HG02973 (cell line): ENCODE results near the gene EPHB1.
"Not testable (repeated sequence)": the region's sequence is repeated elsewhere in the genome, so short reads cannot be mapped to it uniquely, and the experiment has no call there.

Experiments used
- ATAC-seq: cut with Tn5 transposase; IDR thresholded peaks from one replicate; pipeline ENCODE4 v1.9.1; 2021; ENCODE audit warnings: moderate library complexity; ENCODE audit not compliant: unreplicated experiment

Gene EPHB1

DNA sequence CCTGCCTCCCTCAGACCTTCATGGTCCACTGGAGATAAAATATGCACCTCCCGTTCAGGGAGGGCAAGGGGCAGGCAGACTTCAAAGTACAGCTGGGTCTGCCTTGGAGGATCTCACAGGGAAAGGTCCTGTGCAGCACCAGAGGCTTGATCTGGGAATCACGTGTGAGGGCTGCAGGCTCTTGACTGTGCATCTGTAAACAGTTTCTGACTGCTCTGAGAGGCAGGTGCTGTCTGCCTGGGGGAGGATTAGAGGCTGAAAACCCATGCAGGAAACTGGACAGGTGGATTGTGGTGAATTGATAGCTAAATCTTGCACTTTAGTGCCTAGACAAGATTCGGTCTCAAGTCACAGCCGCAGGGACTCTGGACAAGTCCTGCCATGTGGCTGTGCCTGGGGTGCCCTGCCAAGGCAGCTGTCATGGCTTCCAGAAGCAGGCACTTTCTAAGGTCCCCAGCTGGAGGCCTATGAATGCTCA is 239.3 kb downstream of the EPHB1 start:
- no peak for ATAC-seq

DNA sequence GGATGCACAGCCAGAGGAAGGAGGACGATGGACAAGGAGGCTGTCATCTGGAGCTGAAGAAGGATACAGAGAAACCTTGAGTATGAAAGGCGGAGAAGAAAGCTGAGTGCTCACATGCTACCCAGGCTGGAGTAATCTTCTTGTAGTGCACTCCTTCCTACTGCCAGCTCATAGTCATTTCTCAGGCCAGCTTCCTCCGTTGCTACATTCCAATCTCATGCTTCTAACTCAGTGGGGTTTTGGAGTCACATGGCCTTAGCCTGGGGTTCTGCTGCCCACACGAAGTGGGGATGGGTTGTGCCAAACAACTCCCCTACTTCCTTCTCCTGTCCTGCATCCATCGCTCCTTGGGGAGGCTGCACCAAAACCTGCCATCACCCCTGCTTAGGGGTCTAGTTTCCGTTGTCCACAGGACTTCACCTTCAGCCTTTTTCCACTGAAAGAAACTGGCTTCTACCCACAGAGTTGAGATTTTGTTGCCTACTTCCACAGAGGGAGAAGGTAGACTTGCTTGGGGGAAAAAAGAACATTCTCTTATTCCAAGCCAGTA is 239.9 kb downstream of the EPHB1 start:
- ATAC-seq = no peak

DNA sequence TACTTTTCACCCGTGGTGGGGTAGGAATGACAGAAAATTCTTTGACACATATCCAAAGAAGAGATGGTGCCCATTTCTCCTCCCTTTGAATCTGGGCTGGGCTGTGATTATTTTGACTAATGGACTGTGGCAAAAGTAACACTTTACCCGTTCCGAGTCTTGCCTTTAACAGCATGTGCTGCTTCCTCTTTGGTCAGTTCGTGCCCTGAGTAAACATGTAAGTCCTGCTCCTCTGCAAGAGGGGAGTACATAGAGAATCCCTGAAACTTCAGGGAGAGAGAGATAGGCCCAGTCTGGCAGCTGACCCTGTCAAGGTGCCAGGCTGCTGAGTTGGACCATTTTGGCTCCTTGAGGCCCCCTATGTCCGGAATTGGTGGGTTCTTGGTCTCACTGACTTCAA is 243.1 kb downstream of the EPHB1 start:
- no peak for ATAC-seq

DNA sequence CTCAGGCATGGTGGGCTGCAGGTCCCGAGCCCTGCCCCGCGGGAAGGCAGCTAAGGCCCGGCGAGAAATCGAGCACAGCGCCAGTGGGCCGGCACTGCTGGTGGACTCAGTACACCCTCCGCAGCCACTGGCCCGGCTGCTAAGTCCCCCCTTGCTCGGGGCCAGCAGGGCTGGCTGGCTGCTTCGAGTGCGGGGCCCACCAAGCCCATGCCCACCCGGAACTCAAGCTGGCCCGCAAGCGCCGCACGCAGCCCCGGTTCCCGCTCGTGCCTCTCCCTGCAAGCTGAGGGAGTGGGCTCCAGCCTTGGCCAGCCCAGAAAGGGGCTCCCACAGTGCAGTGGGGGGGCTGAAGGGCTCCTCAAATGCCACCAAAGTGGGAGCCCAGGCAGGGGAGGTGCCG is 244.5 kb downstream of the EPHB1 start:
- ATAC-seq = not testable (repeated sequence)

DNA sequence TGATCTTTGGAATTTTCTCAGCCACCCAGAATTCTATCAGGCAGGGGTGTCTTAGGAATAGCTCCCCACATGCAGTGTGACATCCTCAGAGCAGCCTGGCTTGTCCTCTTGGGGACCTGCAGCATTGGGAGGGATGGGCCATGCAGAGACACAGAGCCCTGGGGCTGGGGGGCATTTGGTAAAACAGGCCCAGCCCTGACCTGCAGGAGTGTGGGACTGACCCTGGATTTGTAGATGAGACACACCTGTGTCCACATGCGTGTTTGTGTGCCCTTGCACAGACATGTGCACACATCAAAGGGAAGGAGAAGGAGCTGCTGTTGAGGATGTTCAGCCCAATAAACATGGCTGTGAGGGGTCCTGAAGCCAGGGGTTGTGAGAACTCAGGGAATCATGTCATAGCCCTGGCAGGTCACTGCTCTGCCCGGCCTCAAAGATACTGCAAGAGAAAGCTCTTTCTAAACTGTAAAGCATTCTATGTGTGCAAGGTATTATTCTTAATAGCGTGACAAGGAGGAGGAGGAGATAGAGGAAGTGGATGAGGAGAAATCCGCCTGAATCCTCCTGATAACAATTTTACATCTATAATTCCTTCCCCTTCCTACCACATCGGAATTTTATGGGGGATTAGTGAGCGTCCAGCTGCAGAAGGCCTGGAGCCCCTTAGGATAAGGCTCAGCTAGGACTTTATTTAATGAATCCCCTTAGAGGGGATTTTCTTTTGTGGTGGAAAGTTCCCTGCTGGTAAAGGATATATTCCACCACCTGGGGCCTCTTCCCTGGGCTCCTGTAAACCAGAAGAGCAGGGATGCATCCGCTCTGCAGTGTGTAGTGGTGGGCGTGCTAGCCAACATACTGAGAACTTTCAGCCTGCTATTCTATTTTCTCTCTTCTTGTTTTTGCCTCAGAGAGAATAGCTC is 245.5 kb downstream of the EPHB1 start:
- ATAC-seq = no peak

DNA sequence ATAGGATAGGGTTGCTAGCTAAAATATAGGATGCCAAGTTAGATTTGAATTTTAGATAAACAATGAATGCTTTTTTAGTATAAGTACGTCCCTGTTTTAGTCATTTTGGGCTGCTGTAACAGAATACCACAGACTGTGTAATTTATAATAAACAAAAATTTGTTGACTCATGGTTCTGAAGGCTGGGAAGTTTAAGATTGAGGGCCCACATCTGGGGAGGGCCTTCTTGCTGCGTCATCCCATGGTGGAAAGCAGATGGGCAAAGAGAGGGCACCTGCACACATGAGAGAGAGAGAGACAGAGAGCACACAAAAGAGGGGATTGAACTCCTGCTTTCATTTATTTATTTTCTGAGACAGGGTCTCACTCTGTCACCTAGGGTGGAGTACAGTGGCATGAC is 246.5 kb downstream of the EPHB1 start:
- ATAC-seq = no peak

DNA sequence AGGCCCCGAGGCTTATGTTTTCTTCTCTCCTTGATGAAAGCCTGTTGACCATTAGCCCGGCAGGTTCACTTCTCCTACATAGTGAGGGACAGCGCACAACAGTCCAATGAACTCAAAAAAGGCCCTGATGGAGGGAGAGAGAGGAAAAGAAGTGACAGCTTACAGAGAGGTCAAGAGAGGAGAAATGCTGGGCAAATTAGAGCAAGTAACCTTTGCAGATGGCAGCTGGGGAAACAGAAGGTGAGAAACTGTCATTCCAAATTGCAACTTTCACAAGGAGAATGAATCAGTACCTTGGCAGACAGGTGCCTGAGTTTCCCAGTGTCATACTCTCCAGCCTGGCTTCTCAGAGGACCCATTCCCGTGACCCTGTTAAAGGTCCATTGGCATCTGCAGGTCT is 252.0 kb downstream of the EPHB1 start:
- ATAC-seq = no peak

DNA sequence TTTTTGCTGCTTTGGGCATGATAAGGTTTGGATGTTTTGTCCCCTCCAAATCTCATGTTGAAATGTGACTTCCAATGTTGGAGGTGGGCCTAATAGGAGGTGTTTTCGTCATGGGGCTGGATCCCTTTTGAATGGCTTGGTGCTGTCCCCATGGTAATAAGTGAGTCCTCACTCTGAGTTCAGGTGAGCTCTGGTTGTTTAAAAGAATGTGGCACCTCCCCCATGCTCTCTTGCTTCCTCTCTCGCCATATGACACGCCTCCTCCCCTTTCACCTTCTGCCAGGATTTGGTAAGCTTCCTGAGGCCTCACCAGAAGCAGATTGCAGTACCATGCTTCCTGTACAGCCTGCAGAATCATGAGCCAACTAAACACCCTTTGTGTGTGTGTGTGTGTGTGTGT is 255.5 kb downstream of the EPHB1 start:
- no peak for ATAC-seq

DNA sequence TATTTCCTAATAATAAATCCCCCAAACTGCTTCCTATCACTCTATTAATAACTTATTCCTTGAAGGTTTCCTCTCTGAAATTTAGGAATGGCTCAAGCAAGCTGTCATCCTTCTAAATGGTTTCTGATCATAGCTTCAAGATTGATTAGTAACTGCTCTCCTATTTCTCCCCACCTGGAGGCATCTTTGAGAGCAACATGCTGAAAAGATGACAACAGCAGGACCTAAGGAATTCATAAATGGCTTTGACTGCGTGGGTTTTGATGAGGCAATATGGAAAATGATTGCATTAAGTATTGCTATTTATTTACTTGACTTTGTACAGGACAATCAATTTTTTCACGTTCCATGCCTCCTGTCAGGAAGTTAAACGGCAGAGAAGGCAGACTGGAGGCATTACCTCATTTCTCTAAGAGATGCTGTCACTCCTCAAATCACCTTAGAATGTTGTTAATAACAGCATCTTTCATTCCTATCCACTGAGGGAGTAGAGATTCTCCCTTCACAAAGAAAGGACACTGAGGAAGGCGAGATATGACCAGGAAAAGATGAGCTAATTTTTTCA is 256.4 kb downstream of the EPHB1 start:
- no peak for ATAC-seq

DNA sequence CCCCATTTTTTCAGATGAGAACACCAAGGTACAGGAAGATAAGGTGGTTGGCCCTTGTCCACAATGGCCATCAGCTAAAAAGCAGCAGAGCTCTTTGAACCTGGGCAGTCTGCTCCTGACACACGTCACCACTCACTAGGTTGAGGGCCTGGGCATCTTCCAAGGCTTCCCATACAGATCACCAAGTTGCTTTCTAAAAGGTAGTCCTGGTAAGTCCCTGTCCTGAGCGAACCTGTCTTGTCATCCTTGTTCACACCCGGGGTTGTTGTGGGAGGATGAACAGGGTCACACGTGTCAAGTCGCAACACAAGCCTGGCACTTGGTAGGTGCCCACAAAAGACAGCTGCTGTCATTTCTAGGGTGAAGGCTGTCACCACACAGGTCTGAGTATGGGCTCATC is 260.4 kb downstream of the EPHB1 start:
- ATAC-seq = no peak

DNA sequence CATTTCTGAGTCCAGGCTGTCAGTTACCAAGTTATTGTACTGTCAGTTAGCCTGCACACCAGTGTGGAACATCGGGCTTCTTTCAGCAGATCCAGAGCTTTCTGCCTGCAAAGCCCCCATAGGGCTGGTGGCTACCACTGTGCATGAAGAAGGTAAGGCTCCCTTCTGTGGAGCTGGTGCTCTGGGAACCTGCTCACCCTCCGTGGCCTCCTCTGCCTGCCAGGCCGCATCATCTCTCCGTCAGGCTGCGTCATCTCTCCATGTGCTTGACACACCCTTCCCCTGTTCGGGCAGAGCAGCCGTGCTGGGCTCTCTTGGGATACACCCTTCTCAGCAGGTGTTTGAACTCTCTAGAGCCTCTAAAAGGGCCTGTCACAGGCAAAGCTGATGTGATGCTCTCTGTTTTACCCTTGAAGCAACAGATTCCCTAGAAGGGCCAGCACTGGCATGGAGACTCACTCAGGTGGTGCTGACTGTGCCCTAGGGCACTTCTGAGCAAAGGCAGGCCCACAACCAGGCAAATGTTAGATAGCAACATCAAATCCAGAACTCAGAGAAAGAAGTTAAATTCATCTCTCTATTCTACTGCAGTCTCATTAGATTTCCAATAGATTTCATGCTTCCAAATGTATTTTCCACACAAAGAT is 261.1 kb downstream of the EPHB1 start:
- no peak for ATAC-seq

DNA sequence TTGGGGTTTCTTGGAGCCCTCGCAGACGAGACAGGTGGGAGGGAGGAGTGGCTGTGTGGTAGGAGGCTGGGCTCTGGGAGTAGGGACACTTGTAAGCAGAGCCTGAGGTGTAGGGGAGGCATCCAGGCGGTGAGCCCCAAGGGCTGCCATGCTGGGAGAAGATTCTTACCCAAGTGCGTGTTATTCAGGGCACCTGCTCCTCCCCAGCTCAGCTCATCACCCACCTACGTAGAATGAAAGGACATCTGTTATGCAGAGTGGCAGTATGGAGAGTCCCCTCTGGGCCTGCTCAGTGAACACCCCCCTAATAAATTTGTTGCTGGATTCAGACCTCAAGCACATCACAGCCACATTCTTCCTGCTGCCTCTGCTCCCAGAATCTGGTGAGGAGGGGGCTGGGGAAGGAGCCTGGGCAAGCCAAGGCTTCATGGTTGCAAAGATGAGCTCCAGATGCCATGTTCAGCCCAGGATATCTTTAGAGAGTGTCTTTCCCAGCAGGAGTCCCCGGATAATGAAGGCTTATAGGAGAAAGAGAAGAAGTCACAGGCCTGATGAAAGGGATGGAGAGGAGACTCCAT is 261.8 kb downstream of the EPHB1 start:
- ATAC-seq = no peak

DNA sequence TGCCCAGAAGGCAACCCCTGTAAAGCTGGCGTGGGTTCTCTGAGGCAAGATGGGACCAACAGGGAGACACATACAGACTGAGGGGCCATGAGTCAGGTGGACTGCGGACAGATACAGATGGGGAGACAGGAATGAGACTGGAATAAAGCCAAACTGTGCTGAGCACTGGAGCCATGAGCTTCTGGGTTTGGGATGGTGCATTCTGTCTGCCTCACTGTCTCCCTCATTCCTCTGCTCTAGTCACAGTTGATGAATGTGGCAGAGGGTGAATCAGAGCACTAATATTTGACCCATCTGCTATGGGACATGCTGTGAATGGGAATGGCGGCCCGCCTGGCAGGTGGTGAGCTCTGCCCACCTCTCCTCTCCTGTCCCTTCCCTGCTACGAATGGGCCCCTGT is 262.9 kb downstream of the EPHB1 start:
- no peak for ATAC-seq

DNA sequence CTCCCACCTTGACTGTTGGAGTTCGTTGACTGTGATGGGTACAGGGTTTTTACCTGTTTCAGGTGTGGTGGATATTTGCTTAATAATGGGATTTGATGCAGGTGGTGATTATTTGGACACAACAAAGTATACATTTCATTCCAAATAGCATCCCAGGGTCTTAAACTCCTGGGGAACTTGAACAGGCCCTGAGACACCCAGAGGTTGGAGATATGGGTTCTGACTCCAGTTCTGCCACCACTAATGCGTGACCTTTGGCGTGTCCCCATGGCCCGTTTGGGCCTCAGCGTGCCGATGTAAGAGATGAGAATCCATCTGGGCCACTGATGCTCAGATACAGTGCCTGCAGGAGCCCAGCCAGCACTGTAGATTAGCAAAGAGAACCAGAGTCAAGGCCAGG is 264.5 kb downstream of the EPHB1 start:
- ATAC-seq = no peak

DNA sequence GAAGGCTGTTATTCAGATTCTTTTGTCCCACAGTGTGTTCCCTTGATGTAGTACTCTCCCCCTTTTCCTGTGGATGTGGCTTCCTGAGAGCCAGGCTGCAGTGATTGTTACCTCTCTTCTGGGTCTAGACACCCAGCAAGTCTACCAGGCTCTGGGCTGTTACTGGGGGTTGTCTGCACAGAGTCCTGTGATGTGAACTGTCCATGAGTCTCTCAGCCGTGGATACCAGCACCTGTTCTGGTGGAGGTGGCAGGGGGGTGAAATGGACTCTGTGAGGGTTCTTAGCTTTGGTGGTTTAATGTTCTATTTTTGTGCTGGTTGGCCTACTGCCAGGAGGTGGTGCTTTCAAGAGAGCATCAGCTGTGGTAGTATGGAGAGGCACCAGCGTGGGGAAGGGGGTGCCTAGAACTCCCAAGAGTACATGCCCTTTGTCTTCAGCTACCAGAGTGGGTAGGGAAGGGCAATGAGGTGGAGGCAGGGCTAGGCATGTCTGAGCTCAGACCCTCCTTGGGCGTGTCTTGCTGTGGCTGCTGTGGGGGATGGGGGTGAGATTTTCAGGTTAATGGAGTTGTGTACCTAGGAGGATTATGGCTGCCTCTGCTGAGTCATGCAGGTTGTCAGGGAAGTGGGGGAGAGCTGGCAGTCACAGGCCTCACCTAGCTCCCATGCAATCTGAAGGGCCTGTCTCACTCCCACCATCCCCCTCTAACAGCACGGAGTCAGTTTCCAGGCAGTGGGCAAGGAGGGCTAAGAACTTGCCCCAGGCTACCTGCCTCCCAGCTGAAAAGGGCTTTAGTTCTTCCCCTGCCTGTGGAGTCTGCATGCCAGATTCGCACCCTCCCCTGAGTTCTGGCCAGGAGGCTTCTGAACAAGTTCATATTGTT is 272.0 kb downstream of the EPHB1 start:
- not testable (repeated sequence) for ATAC-seq

DNA sequence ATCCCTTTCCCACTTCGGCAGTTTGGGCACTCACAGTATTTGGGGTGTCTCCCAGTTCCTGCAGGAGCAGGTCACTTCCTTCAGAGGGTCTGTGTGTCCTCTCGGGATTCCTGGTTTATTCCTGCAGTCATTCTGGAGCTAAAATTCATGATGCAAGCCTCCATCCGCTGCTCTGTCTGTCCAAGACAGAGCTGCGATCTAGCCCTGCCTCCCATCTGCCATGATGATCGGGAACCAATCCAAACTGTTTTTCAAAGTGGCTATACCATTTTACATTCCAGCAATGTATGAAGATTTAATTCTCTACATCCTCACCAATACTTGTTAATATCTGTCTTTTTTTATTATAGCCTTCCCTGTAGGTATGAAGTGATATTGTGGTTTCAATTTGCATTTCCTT is 273.0 kb downstream of the EPHB1 start:
- ATAC-seq = no peak

DNA sequence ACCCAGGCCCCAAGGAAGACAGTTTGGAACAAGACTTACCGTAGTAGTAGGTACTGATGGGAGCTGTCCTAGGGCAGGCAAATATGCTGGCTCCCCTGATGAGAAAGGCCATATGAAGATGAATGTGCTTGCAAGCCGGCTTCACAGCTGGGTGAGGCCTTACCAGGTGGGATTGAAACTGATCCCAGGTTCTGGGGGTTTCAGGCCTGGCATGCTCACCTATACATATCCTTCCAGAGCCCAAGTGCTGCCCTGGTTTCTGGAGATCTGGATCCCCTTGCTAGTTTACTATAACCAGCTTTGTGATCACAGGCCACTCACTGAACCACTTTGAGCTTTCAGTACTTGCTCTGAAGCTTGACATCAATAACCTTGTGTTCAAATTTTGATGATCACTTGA is 274.3 kb downstream of the EPHB1 start:
- no peak for ATAC-seq

DNA sequence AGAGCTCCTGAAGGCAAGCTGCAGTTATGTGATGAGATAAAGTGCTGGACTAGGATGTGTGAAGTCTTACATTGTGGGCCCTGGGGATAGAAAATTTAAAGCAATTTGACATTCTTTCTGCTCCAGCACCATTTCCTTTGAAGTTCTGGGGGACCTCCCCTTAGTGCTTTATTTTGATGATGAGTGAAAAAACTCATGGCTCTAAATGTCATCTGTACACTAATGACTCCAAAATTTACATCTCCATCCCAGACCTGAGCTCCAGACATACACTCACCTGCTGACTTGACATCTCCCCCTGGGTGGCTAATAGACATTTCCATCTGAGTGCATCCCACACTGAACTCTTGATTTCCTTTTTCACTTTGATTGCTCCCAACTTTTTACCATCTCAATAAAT is 276.4 kb downstream of the EPHB1 start:
- no peak for ATAC-seq

DNA sequence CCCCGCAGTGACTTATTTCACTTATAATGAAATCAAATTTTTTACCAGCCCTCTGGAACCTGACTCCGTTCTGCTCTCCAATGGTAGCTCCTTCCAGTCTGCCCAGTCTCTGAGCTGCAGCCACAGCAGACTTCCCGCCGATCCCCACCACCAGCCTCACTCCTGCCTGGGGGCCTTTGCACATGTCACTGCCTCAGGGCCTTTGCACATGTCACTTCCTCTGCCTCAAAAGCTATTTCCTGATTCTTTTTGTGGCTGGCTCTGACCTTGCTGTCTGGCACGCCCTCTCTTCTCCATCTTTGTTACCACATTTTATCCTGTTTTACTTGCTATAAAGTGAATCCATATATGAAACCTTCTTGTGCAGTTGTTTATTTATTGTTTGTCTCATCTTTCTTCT is 277.4 kb downstream of the EPHB1 start:
- no peak for ATAC-seq

DNA sequence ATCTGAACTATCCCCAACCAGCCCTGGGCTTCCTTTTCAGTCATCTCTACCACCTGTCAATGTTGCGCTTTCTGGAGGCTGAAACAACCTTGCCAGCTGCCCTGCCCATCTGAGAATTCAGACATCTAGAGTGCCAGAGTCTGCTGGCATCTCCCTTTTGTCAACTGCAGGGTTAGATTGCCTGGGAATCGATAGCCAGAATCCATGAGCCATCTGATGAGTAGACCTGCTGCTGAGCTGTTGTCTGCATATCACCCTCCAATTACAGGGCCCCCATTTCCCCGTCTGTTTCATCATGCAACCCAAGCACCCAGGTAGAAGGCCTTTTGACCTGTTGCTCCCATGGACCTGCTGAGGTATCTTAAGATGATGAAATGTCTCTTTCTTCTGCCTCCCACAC is 280.1 kb downstream of the EPHB1 start:
- ATAC-seq = no peak
